ENCODE results near the gene POMT1. TPM values are rescaled to one million over a fixed set of nuclear protein-coding genes. Genes with fewer than 3 reads are reported as not detected.
"Not testable (repeated sequence)": the region's sequence is repeated elsewhere in the genome, so short reads cannot be mapped to it uniquely, and the experiment has no call there.

The POMT1 gene
- total RNA-seq, 1 experiment from 2014 or later: 22.9 TPM

DNA sequence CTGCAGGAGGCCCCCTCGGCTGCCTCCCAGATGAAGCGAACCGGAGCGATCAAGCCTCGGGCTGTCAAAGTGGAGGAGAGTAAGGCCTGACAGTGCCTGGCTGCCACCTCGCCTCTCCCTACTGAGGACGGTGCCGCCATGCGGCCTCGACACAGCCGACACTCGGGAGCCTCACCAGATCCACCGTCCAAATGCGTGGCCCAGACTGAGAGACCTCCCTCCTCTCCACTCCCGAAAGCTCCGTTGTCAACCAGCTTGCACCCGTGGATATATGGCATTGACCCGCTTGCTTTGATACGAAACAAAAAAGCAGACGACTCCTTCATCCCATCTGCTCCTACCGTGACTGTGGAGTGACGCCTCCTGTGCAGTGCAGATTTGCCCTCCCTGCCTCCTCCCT lies 6.9 kb upstream of the POMT1 start:
- DNase-seq (ENCODE audit: low read depth): no peak

- no peak for DNase-seq (ENCODE audit: low read depth)
These were observed 5.8 kb upstream of the POMT1 start for GRCh38 chr9:131496844-131497405.

DNA sequence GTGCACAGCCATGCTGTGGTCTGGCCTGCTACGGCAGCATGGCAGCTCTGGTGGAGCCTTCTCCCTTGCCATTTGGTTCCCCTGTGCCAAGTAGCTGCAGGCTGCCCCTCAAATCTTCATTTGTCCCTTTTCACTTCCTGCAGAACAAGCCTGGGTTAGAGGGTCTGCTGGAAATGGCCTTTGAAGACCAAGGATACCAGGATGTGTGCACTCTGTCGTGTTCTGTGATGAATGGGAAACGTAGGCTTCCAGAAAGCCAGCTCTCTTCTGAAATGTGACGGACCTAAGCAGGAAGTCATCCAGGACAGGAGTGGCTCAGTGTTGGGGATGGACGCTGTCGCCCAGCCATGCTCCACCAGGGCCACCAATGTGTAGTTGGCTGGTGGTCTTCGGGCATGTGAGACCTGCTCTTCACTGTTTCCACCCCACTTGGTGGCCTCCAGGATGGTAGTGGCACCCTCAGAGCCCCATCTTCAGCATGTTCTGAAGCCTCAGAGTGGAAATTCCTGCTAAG lies 3.4 kb upstream of the POMT1 start:
- no peak for DNase-seq (ENCODE audit: low read depth)

GRCh38 chr9:131500377-131500776 lies 2.3 kb upstream of the POMT1 start:
- DNase-seq (ENCODE audit: low read depth): no peak

- DNase-seq (ENCODE audit: low read depth): peak; percentile 86
These were observed 1.7 kb upstream of the POMT1 start for GRCh38 chr9:131500939-131501541.

DNA sequence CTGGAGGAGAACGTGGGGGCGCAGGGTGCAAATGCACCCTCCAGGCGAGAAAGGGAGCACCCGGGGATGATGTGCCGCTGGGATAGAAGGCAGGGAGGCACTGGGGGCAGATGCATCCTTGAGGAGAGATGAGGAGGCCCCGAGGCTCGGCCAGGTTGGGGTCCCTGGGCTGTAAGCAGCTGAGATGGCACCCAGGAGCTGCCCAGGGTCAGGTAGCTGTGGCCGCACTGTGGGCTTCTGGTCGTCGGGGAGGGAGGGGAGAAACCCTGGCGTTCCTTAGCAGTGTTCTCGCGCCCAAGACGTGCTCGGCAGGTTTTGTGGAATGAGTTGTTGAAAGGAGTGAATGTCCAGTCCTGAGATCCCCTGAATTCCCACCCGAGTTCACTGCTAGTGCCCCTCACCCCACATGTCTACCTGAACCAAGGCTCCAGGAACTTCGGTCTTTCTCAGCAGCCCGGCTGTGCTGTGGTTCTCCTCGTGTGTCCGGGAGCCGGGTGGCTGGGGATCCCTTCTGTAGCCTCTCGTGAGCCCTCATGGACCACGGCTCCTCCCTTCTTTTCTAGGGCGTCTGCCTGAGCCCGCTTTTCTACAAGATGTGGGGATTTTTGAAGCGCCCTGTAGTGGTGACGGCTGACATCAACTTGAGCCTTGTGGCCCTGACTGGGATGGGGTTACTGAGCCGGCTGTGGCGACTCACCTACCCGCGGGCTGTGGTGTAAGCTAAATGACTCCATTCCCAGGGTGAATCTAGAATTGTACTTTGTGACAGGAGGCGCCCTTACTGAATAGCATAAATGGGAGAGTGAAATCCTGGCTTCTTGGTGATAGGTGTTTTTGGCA lies 1.1 kb downstream of the POMT1 start:
- peak; percentile 63 for DNase-seq (ENCODE audit: low read depth)

GRCh38 chr9:131505012-131505411 lies 2.3 kb downstream of the POMT1 start:
- DNase-seq (ENCODE audit: low read depth): no peak

GRCh38 chr9:131511416-131511815 lies 8.7 kb downstream of the POMT1 start:
- DNase-seq (ENCODE audit: low read depth): no peak

DNA sequence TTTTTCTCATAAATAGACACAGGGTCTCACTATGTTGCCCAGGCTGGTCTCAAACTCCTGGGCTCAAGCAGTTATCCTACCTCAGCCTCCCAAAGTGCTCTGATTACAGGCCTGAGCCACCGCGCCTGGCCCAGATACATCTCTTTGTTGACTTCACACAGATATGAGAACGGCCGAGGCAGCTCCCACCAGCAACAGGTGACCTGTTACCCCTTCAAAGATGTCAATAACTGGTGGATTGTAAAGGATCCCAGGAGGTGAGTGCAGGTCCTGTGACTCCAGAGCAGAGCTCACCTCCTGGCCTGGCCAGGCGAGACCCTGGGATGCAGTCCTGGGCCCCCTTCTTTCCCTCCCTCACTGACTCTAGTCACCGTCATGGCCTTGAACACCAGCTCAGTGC lies 9.2 kb downstream of the POMT1 start:
- DNase-seq (ENCODE audit: low read depth): no peak

GRCh38 chr9:131513177-131513576 lies 10.5 kb downstream of the POMT1 start:
- DNase-seq (ENCODE audit: low read depth): no peak

DNA sequence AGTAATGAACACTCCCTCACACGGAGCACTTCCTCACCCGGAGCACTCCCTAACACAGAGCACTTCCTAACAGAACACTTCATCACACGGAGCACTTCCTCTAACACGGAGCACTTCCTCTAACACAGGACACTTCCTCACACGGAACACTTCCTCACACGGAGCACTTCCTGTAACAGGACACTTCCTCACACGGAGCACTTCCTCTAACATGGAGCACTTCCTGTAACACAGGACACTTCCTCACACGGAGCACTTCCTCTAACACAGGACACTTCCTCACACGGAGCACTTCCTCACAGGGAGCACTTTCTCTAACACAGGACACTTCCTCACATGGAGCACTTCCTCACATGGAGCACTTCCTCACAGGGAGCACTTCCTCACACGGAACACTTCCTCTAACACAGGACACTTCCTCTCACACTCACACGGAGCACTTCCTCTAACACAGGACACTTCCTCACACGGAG lies 12.9 kb downstream of the POMT1 start:
- DNase-seq (ENCODE audit: low read depth): not testable (repeated sequence)

GRCh38 chr9:131516100-131516499 lies 13.4 kb downstream of the POMT1 start:
- no peak for DNase-seq (ENCODE audit: low read depth)

GRCh38 chr9:131516930-131517329 lies 14.2 kb downstream of the POMT1 start:
- DNase-seq (ENCODE audit: low read depth): no peak

GRCh38 chr9:131517761-131518190 lies 15.1 kb downstream of the POMT1 start:
- DNase-seq (ENCODE audit: low read depth): no peak

- no peak for DNase-seq (ENCODE audit: low read depth)
These were observed 15.8 kb downstream of the POMT1 start for GRCh38 chr9:131518553-131518952.

DNA sequence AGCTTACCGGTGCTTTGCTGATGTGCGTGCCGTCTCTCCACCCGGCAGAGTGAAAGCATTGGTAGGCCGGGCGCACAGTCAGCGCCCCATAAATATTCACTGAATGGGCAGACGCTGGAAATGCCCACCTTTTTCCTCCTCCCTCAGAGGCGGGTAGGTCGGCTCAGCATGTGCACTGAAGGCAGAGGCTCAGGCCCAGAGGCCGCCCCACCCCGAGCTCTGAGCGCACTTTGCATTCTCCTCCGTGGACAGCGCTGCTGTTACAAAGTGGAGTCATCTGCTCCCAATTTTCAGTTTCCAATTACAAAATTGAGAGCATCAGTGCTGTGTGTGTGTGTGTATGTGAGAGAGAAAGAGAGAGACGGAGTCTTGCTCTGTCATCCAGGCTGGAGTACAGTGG lies 17.8 kb downstream of the POMT1 start:
- no peak for DNase-seq (ENCODE audit: low read depth)

DNA sequence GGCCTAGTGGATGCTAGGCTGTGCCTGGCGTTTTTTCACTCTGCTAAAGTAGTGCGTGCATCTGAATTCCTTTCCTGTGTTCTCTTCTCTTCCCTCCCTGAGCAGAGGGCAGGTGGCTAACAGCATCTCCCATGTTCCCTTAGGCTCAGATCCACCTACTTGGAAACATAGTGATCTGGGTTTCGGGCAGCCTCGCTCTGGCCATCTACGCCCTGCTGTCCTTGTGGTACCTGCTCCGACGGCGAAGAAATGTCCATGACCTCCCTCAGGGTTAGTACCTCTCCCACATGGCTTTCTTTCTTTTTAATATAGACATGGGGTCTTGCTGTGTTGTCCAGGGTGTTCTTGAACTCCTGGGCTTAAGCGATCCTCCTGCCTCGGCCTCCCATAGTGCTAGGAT lies 18.5 kb downstream of the POMT1 start:
- DNase-seq (ENCODE audit: low read depth): no peak

DNA sequence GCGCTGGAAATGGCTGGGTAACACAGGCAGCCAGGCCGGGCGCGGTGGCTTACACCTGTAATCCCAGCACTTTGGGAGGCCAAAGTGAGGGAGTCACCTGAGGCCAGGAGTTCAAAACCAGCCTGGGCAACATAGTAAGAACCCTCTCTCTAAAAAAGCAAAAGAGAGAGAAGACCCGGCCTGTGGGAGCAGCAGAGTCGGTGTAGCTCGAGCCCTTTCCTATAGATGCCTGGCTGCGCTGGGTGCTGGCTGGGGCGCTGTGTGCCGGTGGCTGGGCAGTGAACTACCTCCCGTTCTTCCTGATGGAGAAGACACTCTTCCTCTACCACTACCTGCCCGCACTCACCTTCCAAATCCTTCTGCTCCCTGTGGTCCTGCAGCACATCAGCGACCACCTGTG lies 19.1 kb downstream of the POMT1 start:
- no peak for DNase-seq (ENCODE audit: low read depth)

DNA sequence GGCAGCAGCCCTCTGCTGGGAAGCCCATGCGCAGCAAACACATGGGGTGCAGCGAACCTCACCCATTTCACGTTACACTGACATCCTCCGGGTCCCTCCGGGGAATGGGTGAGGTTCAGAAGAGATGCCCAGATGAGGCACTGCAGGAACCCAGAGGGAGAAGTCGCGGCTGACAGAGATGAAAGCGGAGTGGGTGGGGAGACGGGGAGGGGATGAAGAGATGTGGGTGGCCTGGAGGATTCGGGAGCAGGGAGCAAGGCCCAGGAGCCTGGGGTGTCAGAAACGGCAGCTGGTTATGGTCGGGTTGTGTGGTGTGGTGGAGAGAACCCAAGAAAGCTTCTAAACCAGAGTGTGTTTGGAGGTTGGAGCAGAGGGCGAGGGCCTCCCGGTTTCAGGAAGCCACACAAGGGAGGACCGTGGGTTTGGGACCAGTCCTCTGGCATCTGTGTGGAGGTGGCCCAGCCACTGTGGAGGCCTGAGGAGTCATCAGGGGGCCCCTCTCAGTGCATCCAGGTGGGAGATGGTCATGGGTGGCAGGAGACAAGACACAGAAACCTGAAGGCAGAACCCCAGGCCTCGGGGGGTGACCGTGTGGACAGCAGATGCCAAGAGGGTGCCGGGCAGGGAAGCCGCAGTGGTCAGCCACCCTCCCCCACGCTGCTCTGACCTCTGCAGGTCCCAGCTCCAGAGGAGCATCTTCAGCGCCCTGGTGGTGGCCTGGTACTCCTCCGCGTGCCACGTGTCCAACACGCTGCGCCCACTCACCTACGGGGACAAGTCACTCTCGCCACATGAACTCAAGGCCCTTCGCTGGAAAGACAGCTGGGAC lies 19.8 kb downstream of the POMT1 start:
- no peak for DNase-seq (ENCODE audit: low read depth)

DNA sequence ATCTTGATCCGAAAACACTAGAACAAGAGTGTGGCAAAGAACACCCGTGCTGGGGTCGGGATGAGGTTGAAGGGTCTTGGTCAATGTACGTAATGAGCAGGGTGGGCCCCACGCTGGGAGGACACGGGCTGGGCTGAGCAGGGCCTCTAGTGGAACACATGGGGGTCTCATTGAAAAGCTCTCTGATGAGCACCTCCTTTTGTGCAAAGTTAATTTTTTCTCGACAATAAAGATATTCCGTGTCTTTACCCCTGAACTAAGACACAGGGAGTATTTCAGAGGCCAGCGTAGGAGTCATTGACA lies 20.3 kb downstream of the POMT1 start:
- no peak for DNase-seq (ENCODE audit: low read depth)

DNA sequence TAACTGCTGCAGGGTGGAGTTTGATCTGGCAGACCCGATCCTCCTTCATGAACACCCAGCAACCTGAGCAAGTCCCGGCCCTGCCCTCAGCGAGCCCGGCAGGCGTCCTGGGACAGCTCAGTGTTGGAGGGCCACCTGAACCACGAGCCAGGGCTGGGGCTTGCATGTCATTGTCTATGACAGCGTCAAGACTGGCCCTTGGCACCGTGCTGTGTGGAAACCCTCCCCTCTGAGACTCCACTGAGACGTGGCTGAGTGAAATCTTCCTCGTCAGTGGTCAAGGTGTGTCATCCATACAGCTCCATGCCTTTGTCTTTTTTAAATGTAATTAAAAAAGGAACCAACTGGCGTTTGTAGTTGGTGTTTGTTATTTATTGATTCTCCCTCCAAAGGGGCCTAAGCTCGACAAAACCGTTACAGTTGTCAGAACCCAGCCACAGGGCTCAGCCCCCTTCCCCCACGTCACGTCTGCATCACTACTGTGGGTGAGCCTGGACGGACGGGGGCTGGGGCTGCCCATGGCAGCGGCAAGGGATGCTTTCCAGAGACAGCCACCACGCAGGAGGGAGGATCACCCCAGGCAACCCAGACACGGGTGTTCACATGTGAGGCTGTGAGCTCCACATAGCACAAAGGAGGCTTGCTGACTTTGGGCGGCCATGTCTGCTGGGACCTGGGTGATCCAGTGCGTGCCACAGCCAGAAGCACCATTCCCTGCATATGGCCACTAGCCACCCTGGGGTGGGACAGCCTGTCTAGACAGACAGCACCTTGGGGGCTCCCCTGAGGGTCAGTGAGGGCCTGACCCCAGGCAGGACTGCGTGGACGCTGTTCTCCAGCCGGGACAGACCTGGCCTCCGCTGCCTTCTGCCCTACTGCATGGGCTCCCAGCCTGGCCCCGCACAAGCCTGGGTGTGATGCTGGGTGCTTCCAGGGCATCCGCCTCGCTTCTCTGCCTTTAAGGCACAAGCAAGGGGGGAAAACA lies 21.0 kb downstream of the POMT1 start:
- DNase-seq (ENCODE audit: low read depth): no peak
